ENCODE data around the gene PSMA3.
A peak's percentile ranks its signal among the peaks of the same experiment; 100 is the strongest.

Gene PSMA3

GRCh38 chr14:58272588-58273372 is 28.1 kb downstream of the PSMA3 start:
- no peak for DNase-seq

DNA sequence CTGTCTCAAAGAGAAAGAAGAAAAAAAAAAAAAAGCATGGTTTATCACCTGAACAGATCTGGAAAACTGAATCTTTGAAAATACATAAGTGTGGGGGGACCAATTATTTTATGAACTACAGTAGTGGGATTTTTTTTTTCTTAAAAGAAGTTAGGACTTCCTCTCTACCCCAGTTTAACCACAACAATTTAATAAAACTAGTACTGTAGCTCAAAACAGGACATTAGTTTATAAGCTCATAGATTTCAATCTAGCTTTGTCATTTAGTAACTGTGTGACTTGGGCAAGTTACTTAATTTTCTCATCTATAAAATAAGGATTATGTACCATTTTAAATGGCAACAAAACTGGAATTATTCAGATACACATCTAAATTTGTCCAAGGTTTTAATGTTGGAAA is 30.2 kb downstream of the PSMA3 start:
- no peak for DNase-seq

DNA sequence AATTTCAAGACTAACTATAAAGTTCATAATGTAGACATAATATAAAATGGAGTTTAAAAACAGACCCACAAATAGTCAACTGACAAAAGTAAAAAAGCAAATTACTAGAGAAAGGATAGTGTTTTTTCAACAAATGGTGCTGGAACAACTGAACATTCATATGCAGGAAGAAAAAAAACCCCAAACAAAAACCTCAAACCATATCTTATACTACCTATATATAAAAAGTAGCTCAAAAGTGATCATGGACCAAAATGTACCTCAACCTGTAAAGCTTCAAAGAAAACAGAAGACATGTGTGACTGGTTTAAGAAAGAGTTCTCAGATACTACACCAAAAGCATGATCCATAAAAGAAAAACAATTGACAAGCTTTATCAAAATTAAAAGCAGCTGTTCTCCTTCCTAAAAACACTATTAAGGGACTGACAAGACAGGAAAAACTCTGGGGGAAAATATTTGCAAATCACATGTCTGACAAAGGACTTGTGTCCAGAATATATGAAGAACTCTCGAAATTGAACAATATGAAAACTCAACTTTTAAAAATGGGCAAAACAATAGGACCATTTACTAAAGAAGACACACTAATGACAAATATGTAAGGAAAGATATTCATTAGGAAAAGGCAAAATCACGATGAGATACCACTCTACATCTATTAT is 31.0 kb downstream of the PSMA3 start:
- DNase-seq = no peak

DNA sequence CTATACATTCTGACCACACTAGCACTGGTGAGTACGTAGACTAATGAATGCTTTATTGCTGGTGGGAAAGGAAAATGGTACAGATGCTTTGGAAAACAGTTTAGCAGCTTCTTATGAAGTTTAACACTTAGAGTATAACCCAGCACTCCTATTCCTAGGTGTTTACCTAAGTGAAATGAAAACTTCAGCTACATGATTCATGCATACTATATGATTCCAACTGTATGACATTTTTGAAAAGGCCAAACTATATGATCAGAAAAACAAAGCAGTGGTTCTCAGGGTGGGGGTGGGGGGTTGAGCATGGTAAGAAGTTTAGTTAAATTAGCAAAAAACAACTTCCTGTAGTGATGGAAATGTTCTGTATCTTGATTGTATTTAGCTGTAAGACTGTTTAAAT is 31.6 kb downstream of the PSMA3 start:
- no peak for DNase-seq

DNA sequence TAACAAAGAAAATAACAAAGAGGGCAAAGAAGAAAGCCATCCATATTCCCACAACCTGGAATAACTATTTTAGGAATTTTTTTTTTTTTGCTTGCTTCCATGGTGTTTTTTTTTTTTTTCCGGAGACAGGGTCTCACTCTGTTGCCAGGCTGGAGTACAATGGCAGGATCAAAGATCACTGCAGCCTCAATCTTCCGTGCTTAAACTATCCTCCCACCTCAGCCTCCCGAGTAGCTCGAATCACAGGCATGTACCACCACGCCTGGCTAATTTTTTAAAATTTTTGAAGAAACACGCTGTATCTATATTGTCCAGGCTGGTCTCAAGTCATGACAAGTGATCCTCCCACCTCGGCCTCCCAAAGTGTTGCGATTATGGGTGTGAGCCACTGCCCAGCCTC is 33.5 kb downstream of the PSMA3 start:
- no peak for DNase-seq

DNA sequence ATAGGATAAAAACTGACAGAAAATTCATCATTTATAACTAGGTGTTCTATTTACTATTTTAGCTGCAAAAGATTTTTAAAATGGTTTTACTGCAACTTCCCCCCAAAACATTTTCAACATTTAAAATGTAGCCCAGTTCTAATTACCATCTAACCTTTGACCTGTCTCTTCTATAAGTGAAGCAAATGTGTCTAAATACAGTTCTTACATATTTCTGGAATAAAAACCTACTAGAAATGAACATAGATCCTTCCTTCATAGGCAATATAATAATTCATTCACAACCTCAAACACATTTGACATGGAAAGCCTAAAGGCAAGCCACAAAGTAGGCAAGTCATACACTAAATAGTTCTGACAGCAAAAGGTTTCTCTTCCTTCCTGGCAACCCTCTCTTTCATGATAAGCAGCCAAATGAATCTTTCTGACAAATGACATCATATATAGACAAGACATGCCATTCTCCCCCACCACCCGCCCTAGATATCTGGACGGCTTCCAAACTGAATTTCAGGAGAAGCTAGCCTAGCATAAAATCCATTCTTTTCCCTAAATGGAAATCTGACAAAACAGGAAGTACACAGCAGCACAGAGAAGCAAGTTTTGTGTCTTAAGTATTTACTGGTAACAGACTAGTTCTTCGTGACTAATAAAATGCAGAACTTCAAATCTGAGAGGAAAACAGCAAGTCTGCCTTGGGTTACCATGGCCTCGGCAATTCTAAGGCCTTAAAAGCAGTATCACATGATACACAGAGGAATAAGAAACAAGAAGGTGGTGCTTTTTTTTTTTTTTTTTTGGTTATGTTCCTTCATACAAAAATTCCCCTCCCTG is 36.5 kb downstream of the PSMA3 start:
- DNase-seq = peak; percentile 92 to 95

DNA sequence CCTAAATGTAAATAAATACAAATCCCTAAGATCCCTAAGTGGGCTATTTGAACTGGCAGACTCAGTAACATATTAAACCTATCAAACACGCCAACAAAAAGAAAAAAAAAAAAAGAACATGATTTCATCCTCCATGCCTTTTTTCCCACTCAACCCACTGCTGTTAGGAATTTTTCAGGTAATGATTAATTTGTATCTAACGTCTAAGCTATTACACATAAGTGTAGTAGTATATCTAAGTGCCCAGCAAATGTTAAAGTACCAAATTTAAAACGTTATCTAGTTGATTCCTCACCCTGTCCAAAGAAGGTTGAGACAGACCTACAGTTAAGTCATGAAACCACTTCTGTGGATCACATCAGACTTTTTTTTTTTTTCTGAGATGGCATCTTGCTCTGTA is 37.3 kb downstream of the PSMA3 start:
- no peak for DNase-seq

- DNase-seq = no peak
These were observed 38.4 kb downstream of the PSMA3 start for GRCh38 chr14:58282925-58283593.

- DNase-seq = no peak
These were observed 39.1 kb downstream of the PSMA3 start for GRCh38 chr14:58283730-58284129.

GRCh38 chr14:58285132-58285531 is 40.5 kb downstream of the PSMA3 start:
- no peak for DNase-seq

DNA sequence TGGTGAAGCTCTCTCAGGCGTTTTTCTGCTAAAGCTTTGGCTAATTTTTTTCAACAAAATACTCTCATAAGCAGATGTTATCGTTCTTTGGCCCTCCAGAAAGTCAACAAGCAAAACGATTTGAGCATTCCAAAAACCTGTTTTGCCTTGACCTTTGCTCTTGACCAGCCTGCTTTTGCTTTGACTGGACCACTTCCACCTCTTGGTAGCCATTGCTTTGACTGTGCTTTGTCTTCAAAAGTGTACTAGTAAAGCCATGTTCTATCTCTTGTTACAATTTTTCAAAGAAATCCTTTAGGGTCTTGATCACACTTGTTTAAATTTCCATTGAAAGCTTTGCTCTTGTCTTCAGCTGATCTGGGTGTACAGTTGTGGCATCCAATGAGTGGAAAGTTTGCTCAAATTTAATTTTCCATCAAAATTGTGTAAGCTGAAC is 43.0 kb downstream of the PSMA3 start:
- DNase-seq = no peak

DNA sequence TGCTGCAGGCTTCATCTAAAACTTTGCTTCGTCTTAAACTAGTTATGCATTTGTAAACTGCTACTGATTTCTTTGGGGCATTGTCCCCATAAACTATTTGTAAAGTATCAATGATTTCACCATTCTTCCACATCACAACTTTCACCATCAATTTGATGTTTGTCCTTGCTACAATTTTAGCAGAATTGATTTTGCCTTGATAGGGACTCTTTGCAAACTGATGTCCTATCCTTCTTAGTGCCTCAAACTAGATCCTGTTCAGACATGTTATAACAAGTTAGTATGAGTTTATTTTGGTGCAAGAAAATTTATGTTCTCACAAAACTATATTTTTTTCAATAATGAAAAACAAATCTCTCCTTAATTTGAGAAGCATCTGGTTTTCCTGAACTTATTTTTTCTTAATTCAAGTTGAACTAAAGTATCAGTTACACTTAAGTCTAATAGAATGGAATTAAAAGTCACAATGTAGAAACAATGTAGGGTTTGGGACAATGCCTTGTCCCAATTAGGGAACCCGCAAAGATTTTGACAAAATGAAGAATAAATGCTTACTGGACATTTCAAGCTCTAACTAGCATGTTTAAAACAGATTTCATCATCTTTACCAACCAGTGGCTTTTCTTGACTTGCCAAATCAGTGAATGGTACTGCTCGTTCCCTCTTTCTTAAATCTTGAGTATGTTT is 43.6 kb downstream of the PSMA3 start:
- DNase-seq = no peak

DNA sequence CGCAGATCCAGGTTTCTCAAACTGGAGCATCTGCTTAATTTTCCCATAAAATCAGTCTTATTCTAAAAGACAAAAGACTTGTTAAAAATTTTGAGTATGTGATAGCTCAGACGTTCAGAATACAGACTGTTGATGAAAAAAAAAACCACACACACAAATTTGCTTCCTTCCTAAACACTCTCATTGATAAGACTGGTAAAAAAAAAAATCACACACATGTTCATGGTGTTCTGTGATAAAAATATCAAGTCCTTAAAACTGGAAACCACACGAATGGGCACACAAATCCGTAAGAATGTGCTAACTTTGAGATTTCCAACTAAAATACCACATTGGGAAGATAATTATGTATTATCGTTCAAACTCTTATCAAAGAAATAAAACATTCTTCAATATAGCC is 47.0 kb downstream of the PSMA3 start:
- no peak for DNase-seq

DNA sequence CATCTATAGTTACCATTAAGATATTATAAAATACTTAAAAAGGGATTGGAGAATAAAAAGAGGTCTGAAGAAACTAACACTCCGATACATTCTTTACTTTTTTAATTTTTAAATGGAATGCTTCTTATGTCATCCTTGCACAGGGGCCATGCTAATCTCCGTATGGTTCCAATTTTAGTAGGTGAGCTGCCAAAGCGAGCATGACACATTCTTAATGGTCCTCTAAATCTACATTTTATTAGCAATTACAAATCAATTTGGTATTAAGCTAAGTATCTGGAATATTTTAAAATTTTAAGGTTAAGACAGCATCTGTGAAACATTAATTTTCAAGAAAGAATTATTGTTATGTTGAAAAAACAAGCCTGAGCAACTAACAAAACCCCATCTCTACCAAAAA is 47.5 kb downstream of the PSMA3 start:
- no peak for DNase-seq

DNA sequence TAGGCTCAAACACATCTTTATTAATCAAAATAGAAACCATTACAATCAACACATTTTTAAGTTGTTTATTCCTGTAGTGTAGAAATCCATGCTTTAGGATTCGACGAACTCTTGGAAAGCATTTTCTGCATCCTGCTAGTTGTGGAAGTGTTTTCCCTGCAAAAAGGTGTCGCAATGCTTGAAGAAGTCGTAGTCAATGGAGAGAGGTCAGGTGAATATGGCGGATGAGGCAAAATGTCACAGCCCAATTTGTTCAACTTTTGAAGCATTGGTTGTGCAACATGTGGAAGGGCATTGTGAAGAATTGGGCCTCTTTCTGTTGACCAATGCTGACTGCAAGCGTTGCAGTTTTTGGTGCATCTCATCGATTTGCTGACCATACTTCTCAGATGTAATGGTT is 49.6 kb downstream of the PSMA3 start:
- DNase-seq = no peak

DNA sequence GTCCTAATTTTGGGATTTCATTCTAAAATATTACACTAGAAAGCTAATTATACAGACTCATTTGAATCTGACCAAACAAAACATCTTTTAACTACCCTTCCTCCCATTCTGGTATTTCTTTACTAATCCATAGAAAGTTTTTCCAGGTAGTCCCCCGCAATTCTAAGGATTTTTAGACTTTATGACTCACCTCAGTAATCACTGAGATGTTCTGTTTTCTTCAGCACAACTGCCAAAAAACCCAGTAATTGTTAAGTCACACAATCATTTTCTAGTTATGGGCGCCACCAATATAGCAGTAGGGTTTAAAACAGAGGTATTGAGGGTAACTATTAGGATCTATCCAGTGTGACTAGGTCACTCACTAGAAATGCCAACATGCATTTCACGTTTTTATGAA is 52.1 kb downstream of the PSMA3 start:
- DNase-seq = no peak

GRCh38 chr14:58297412-58297761 is 52.7 kb downstream of the PSMA3 start:
- peak; percentile 84 to 90 for DNase-seq

DNA sequence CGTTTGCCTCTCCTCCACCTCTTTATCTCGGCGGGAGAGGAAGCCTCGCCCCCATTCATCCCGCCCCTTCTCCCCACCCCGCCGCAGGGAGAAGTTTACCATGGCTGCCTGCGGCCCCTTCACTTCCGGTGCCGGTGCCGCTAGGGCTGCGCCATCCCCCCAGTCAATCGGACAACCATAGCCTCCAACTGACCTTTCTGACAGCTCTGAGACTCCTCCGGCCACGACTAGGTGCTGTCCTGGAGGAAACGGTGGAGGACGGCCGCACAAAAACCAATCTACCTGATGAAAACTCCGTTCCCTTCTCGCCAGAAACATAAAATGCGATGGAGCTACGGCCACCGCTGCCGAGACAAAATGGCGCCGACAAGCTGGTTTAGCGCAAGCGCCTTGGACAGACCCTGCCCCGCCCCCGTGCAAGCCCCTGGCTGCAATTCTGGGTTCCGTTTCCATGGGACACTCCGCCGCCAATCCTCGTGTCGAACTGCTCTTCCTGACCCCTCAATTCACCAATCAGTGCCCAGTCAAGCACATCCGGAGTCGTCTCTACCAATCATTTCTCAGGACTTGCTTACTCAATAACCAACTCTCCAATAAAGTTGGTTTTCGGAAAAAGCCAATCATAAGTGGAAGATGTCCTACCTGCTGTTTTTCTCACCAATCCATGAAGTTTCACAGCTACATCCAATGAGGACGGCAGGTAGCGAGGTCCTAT is 53.3 kb downstream of the PSMA3 start:
- DNase-seq = peak; percentile 100

DNA sequence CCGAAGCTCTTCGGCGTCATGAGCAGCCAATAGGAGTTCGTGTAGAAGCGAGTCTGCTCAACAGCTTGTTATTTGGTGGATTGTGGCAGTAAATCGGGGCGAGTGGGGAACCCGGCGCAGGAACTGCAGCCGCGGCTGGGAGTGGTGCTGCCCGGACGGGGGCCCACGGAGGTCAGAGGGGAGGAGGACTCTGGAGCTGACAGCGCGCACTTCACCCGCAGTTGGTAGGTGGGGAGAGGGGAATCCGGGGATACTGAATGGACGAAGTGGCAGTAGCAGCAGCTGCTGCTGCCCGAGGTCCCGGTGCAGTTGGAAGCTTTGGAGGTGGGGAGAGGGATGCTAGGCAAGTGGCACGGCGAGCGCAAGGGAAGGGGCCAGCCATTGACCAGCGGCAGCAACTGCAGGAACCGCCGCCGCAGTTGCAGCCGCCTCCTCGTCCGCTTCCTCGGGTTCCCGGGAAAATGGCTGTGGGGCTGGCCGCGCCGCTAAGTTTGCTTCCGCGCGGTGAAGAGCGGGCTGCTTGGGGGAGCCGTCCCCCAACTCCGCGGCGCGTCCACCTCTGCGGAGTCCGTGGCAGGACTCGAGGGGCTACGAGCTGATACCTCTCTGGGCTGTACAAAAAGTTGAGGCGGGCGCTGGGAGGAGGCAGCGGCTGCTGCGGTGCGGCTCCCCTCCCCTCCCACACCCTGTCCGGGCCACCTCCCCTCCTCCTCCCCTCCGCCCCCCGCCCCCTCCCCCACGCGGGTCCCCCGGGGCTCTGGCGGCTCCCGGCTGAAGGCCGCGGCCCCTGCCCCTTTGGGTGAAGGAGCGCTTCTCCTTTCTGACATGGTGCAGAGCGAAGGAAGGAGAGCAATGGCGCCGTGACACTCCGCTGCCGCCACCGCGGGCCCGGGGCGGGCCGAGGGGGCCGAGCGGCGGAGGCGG is 54.1 kb downstream of the PSMA3 start, which contains the start of gene ARID4A:
Gene ARID4A, plus strand, starts transcription at position 79 of the 924 bp plus-strand sequence. CDS start 1,300 bp downstream, outside the sequence.
- DNase-seq = peak; percentile 32 to 46
